A549 (cell line): Measurements from ENCODE around the gene PLAC1.

ENCODE experiments used
- CBX2 ChIP-seq: fragments of 200-600 bp; sonication (generic); IDR thresholded peaks from 2 replicates; pipeline ENCODE4 v1.6.1; 2016; ENCODE audit warnings: low read depth, mild to moderate bottlenecking, borderline replicate concordance
- KDM1A ChIP-seq: fragments of 200-600 bp; sonication (generic); IDR thresholded peaks from 2 replicates; pipeline ENCODE4 v1.6.1; 2016; ENCODE audit warnings: low read depth, mild to moderate bottlenecking
- RARB ChIP-seq: fragments of 250-450 bp; sonication (Bioruptor Pico); IDR thresholded peaks from 2 replicates; pipeline ENCODE4 v1.8.0; 2021; ENCODE audit warnings: mild to moderate bottlenecking, moderate library complexity
- RCOR1 ChIP-seq: fragments of 150-350 bp; IDR thresholded peaks from 2 replicates; pipeline ENCODE4 v1.6.1; 2014; ENCODE audit warnings: antibody characterized with exemption, low read length, low read depth
- TF ChIP-seq, protein P1 (sequence below): fragments of >200 bp; sonication (Bioruptor Twin); formaldehyde crosslinking; IDR thresholded peaks from 3 replicates; pipeline ENCODE4 v1.5.1; 2016

DNA sequence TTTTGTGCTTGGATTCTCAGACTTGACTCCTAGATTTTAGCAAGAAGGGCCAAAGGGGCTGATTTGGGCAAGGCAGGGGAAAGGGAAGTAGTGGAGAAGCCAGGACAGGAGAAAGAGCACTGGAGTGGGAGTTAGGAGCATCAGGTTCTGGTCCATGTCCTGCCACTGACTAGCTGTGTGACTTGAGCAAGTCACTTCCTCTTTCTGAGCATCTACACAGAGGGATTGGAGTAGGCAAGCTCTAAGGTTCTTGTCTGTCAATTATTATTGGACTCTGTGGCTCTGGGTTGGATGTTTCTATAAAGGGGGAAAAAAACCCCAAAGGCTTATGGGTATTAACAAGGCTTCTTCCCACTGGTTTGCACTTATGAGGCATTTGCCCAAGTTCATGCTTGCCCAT, 24.4 kb downstream of the PLAC1 start:
- TF ChIP-seq RCOR1 (no peak), KDM1A (no peak), CBX2 (no peak), RARB (CRISPR knock-in tag) (no peak)
- TF ChIP-seq, protein P1, sequence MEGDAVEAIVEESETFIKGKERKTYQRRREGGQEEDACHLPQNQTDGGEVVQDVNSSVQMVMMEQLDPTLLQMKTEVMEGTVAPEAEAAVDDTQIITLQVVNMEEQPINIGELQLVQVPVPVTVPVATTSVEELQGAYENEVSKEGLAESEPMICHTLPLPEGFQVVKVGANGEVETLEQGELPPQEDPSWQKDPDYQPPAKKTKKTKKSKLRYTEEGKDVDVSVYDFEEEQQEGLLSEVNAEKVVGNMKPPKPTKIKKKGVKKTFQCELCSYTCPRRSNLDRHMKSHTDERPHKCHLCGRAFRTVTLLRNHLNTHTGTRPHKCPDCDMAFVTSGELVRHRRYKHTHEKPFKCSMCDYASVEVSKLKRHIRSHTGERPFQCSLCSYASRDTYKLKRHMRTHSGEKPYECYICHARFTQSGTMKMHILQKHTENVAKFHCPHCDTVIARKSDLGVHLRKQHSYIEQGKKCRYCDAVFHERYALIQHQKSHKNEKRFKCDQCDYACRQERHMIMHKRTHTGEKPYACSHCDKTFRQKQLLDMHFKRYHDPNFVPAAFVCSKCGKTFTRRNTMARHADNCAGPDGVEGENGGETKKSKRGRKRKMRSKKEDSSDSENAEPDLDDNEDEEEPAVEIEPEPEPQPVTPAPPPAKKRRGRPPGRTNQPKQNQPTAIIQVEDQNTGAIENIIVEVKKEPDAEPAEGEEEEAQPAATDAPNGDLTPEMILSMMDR = no peak
